Omental fat pad (tissue), 4 donors: ENCODE data around the gene PRRT2. TPM values are rescaled to one million over a fixed set of nuclear protein-coding genes. Genes with fewer than 3 reads are reported as not detected.
A peak's percentile ranks its signal among the peaks of the same experiment; 100 is the strongest.

ENCODE experiments used
- ATAC-seq: fragments of 150-250 bp; one replicate; pipeline ENCODE4 v1.9.1; 2016; ENCODE audit warnings: mild to moderate bottlenecking, moderate library complexity; ENCODE audit not compliant: low FRiP score
- DNase-seq: peaks from one replicate; pipeline ENCODE4 v3.0.0-alpha.2; 2019; ENCODE audit warnings: low spot score
- CTCF ChIP-seq, 3 donors: fragments of 450-650 bp; IDR thresholded peaks; one replicate each; pipeline ENCODE4 v1.5.1; 2016 to 2017; ENCODE audit warnings: antibody characterized with exemption in 3 of 3, mild to moderate bottlenecking in 3 of 3, moderate library complexity in 2 of 3
- total RNA-seq, 4 donors: library from RNA; depleted of rRNA; stranded (reverse); fragments of >200 nt; gene quantifications; one replicate each; pipeline ENCODE4 v1.1.0, GENCODE V29; 2016

PRRT2 gene
- total RNA-seq, 4 donors from 2014 or later = 0.28 to 9.8 (median 1.0) TPM

GRCh38 chr16:29813644-29814562, 1.9 kb downstream of the PRRT2 start:
- no peak for ATAC-seq
- no peak for DNase-seq
- TF ChIP-seq CTCF (IDR thresholded peaks at IDR 0.05) = no peak

- ATAC-seq = no peak
- DNase-seq = no peak
- TF ChIP-seq CTCF (IDR thresholded peaks at IDR 0.05) = no peak
Observed at GRCh38 chr16:29814592-29814991, 2.6 kb downstream of the PRRT2 start.

- no peak for TF ChIP-seq CTCF (IDR thresholded peaks at IDR 0.05)
- ATAC-seq (no peak), DNase-seq (no peak)
Observed at GRCh38 chr16:29815032-29815721, 3.2 kb downstream of the PRRT2 start.

- TF ChIP-seq CTCF (IDR thresholded peaks at IDR 0.05) = peak in 2 of 3 donors; percentile 67 to 70
- ATAC-seq = peak; percentile 82
- peak; percentile 86 for DNase-seq
Observed at GRCh38 chr16:29815793-29816693, 4.0 kb downstream of the PRRT2 start, which contains the start of gene PAGR1. Gene PAGR1 (plus strand): TSS chr16:29816152. CDS start chr16:29816526, 374 bp downstream.

- DNase-seq (no peak), ATAC-seq (peak; percentile 46)
- no peak for TF ChIP-seq CTCF (IDR thresholded peaks at IDR 0.05)
Observed at GRCh38 chr16:29816694-29817441, 4.9 kb downstream of the PRRT2 start.

- no peak for TF ChIP-seq CTCF (IDR thresholded peaks at IDR 0.05)
- ATAC-seq (no peak), DNase-seq (no peak)
Observed at GRCh38 chr16:29818082-29818481, 6.1 kb downstream of the PRRT2 start.
